Neural progenitor cell (in vitro differentiated cells): ENCODE results near the gene PRKCE.

Source experiments
- EZH2 ChIP-seq: fragments of 200-600 bp; sonication (generic); IDR thresholded peaks from 2 replicates; pipeline ENCODE4 v1.6.1; 2017; ENCODE audit warnings: antibody characterized with exemption, mild to moderate bottlenecking, moderate library complexity
- EZH2phosphoT487 ChIP-seq: fragments of 200-600 bp; sonication (generic); IDR thresholded peaks from 2 replicates; pipeline ENCODE4 v1.6.1; 2017; ENCODE audit warnings: antibody characterized with exemption
- TF ChIP-seq, protein P1 (sequence below): fragments of 200-600 bp; sonication (generic); IDR thresholded peaks from 2 replicates; pipeline ENCODE4 v1.5.1; 2017; ENCODE audit warnings: antibody characterized with exemption, mild to moderate bottlenecking

DNA sequence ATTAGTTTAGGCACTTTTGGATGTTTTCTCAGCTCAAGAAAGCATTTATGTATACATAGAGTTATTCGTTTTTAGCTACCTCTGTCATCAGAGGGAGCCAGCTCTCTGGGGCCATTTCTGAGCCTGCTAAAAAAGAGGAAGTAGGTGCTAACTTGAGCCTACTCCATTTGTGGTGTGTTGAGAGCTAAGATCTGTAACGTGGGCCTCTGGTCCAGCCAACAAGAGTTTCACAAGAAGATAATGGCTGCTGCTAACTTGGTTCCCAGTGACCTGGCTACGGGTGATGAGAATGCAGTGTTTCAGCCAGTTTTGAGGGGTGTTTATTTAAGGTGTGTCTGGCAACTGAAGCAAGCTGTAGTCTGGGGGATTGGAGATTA is 182.5 kb downstream of the PRKCE start:
- TF ChIP-seq EZH2phosphoT487 = no peak
- TF ChIP-seq, protein P1, sequence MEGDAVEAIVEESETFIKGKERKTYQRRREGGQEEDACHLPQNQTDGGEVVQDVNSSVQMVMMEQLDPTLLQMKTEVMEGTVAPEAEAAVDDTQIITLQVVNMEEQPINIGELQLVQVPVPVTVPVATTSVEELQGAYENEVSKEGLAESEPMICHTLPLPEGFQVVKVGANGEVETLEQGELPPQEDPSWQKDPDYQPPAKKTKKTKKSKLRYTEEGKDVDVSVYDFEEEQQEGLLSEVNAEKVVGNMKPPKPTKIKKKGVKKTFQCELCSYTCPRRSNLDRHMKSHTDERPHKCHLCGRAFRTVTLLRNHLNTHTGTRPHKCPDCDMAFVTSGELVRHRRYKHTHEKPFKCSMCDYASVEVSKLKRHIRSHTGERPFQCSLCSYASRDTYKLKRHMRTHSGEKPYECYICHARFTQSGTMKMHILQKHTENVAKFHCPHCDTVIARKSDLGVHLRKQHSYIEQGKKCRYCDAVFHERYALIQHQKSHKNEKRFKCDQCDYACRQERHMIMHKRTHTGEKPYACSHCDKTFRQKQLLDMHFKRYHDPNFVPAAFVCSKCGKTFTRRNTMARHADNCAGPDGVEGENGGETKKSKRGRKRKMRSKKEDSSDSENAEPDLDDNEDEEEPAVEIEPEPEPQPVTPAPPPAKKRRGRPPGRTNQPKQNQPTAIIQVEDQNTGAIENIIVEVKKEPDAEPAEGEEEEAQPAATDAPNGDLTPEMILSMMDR = no peak
- no peak for TF ChIP-seq EZH2
